ENCODE results near the gene RPS6KA3.

- TF ChIP-seq CTCF (IDR thresholded peaks at IDR 0.05; ENCODE audit: low read depth, low read length) (no peak), EZH2phosphoT487 (IDR thresholded peaks at IDR 0.05; ENCODE audit: low read depth) (no peak)
These were observed 138.0 kb downstream of the RPS6KA3 start for GRCh38 chrX:20128670-20129069.

Data from OCI-LY3 (cell line).